Occipital lobe (tissue), 2 donors: ENCODE data around the gene BCAP31. TPM values are rescaled to one million over a fixed set of nuclear protein-coding genes. Genes with fewer than 3 reads are reported as not detected.
"Not testable (repeated sequence)": the region's sequence is repeated elsewhere in the genome, so short reads cannot be mapped to it uniquely, and the experiment has no call there.

ENCODE experiments used
- DNase-seq: peaks from one replicate; lab custom pipeline; 2025; lab: John Stamatoyannopoulos, UW
- total RNA-seq: library from RNA; depleted of rRNA; stranded (reverse); fragments of >200 nt; gene quantifications from one replicate; pipeline ENCODE4 v1.2.3, GENCODE V29; 2014

The BCAP31 gene
- total RNA-seq, 1 donor from 2014 or later, result 60.2 TPM

- DNase-seq, result no peak
These were observed 28.1 kb downstream of the BCAP31 start for GRCh38 chrX:153696100-153696499.

GRCh38 chrX:153694687-153695270, 29.4 kb downstream of the BCAP31 start:
- no peak for DNase-seq

GRCh38 chrX:153694256-153694655, 29.9 kb downstream of the BCAP31 start:
- DNase-seq, result not testable (repeated sequence)

GRCh38 chrX:153693216-153694086, 30.7 kb downstream of the BCAP31 start:
- no peak for DNase-seq

GRCh38 chrX:153692611-153693156, 31.5 kb downstream of the BCAP31 start:
- no peak for DNase-seq

- DNase-seq, result no peak
These were observed 32.2 kb downstream of the BCAP31 start for GRCh38 chrX:153692003-153692402.

GRCh38 chrX:153691032-153691827, 33.0 kb downstream of the BCAP31 start:
- DNase-seq, result not testable (repeated sequence)

- no peak for DNase-seq
These were observed 33.7 kb downstream of the BCAP31 start for GRCh38 chrX:153690466-153690865.

GRCh38 chrX:153689654-153690465, 34.3 kb downstream of the BCAP31 start:
- no peak for DNase-seq

- DNase-seq, result peak; percentile 41
These were observed 35.1 kb downstream of the BCAP31 start for GRCh38 chrX:153688911-153689590.

GRCh38 chrX:153688506-153688905, 35.7 kb downstream of the BCAP31 start:
- DNase-seq, result no peak

GRCh38 chrX:153688071-153688470, 36.1 kb downstream of the BCAP31 start:
- DNase-seq, result no peak

- DNase-seq, result peak; percentile 53
These were observed 36.8 kb downstream of the BCAP31 start, which contains the start of gene SLC6A8 for GRCh38 chrX:153687121-153688039. TSS of gene SLC6A8 (plus strand) at chrX:153687926. CDS start at chrX:153688575, 649 bp downstream.

GRCh38 chrX:153686711-153687110, 37.5 kb downstream of the BCAP31 start:
- no peak for DNase-seq

GRCh38 chrX:153685751-153686696, 38.2 kb downstream of the BCAP31 start:
- DNase-seq, result no peak

GRCh38 chrX:153685156-153685536, 39.0 kb downstream of the BCAP31 start:
- DNase-seq, result no peak

GRCh38 chrX:153684467-153685155, 39.6 kb downstream of the BCAP31 start:
- no peak for DNase-seq
